ENCODE measurements around the gene ZNF302.
"Not testable (repeated sequence)": the region's sequence is repeated elsewhere in the genome, so short reads cannot be mapped to it uniquely, and the experiment has no call there.

Gene ZNF302

GRCh38 chr19:34681478-34681877, 4.0 kb downstream of the ZNF302 start:
- Mint-ChIP-seq H3K36me3 (ENCODE audit: low read depth) (peaks cover 77% of the 10 kb centered on the region), H3K27ac (no peak overlapping the region), H3K4me1 (ENCODE audit: low read depth) (peaks cover 16% of the 10 kb centered on the region), H3K9me3 (peaks cover 74% of the 10 kb centered on the region), H3K4me3 (no peak overlapping the region), H3K27me3 (ENCODE audit: low read depth) (no peaks in the 10 kb centered on the region)
- no peak for DNase-seq (ENCODE audit: low spot score)

GRCh38 chr19:34685266-34685665, 7.8 kb downstream of the ZNF302 start:
- not testable (repeated sequence) for H3K27me3 Mint-ChIP-seq (ENCODE audit: low read depth); H3K27ac Mint-ChIP-seq
- peaks cover 84% of the 10 kb centered on the region for H3K9me3 Mint-ChIP-seq

GRCh38 chr19:34686455-34686854, 9.0 kb downstream of the ZNF302 start:
- H3K27ac Mint-ChIP-seq = no peak overlapping the region
- H3K36me3 Mint-ChIP-seq (ENCODE audit: low read depth) = peaks cover 39% of the 10 kb centered on the region
- no peak overlapping the region for H3K4me3 Mint-ChIP-seq
- no peaks in the 10 kb centered on the region for H3K4me1 Mint-ChIP-seq (ENCODE audit: low read depth)
- H3K9me3 Mint-ChIP-seq = peaks cover 83% of the 10 kb centered on the region
- no peak for DNase-seq (ENCODE audit: low spot score)
- no peaks in the 10 kb centered on the region for H3K27me3 Mint-ChIP-seq (ENCODE audit: low read depth)

More at GRCh38 chr19:34685266-34685665, 7.8 kb downstream of the ZNF302 start:
- not testable (repeated sequence) for DNase-seq (ENCODE audit: low spot score); H3K4me3 Mint-ChIP-seq; H3K4me1 Mint-ChIP-seq (ENCODE audit: low read depth)
- H3K36me3 Mint-ChIP-seq (ENCODE audit: low read depth) = peaks cover 49% of the 10 kb centered on the region

GRCh38 chr19:34687348-34687747, 9.9 kb downstream of the ZNF302 start:
- Mint-ChIP-seq H3K36me3 (ENCODE audit: low read depth) (peaks cover 32% of the 10 kb centered on the region), H3K4me3 (no peak overlapping the region), H3K9me3 (peaks cover 76% of the 10 kb centered on the region), H3K27me3 (ENCODE audit: low read depth) (no peaks in the 10 kb centered on the region), H3K27ac (no peak overlapping the region), H3K4me1 (ENCODE audit: low read depth) (no peaks in the 10 kb centered on the region)
- no peak for DNase-seq (ENCODE audit: low spot score)

- H3K36me3 Mint-ChIP-seq (ENCODE audit: low read depth) = peaks cover 21% of the 10 kb centered on the region
- H3K27ac Mint-ChIP-seq = no peak overlapping the region
- peaks cover 66% of the 10 kb centered on the region for H3K9me3 Mint-ChIP-seq
- no peaks in the 10 kb centered on the region for H3K27me3 Mint-ChIP-seq (ENCODE audit: low read depth)
- no peak for DNase-seq (ENCODE audit: low spot score)
- no peak overlapping the region for H3K4me3 Mint-ChIP-seq
- H3K4me1 Mint-ChIP-seq (ENCODE audit: low read depth) = no peaks in the 10 kb centered on the region
Observed at GRCh38 chr19:34688592-34688991, 11.1 kb downstream of the ZNF302 start.

- H3K27ac Mint-ChIP-seq = no peak overlapping the region
- H3K9me3 Mint-ChIP-seq = peaks cover 55% of the 10 kb centered on the region
- no peak for DNase-seq (ENCODE audit: low spot score)
Observed at GRCh38 chr19:34690372-34690771, 12.9 kb downstream of the ZNF302 start.

GRCh38 chr19:34692549-34692948, 15.1 kb downstream of the ZNF302 start:
- H3K4me1 Mint-ChIP-seq (ENCODE audit: low read depth) = no peaks in the 10 kb centered on the region
- H3K27me3 Mint-ChIP-seq (ENCODE audit: low read depth) = no peaks in the 10 kb centered on the region
- no peak overlapping the region for H3K27ac Mint-ChIP-seq
- no peaks in the 10 kb centered on the region for H3K36me3 Mint-ChIP-seq (ENCODE audit: low read depth)
- peaks cover 34% of the 10 kb centered on the region for H3K9me3 Mint-ChIP-seq
- no peak overlapping the region for H3K4me3 Mint-ChIP-seq
- no peak for DNase-seq (ENCODE audit: low spot score)

More at GRCh38 chr19:34690372-34690771, 12.9 kb downstream of the ZNF302 start:
- Mint-ChIP-seq H3K27me3 (ENCODE audit: low read depth) (no peaks in the 10 kb centered on the region), H3K4me1 (ENCODE audit: low read depth) (no peaks in the 10 kb centered on the region), H3K4me3 (no peak overlapping the region), H3K36me3 (ENCODE audit: low read depth) (peaks cover 4% of the 10 kb centered on the region)

- no peak for DNase-seq (ENCODE audit: low spot score)
- no peaks in the 10 kb centered on the region for H3K36me3 Mint-ChIP-seq (ENCODE audit: low read depth)
- no peak overlapping the region for H3K27ac Mint-ChIP-seq
- H3K9me3 Mint-ChIP-seq = peaks cover 10% of the 10 kb centered on the region
- H3K27me3 Mint-ChIP-seq (ENCODE audit: low read depth) = no peaks in the 10 kb centered on the region
- H3K4me1 Mint-ChIP-seq (ENCODE audit: low read depth) = peaks cover 1% of the 10 kb centered on the region
- H3K4me3 Mint-ChIP-seq = no peak overlapping the region
Observed at GRCh38 chr19:34707661-34708060, 30.2 kb downstream of the ZNF302 start.

GRCh38 chr19:34711890-34712289, 34.4 kb downstream of the ZNF302 start:
- H3K36me3 Mint-ChIP-seq (ENCODE audit: low read depth) = peaks cover 3% of the 10 kb centered on the region
- peaks cover 41% of the 10 kb centered on the region for H3K9me3 Mint-ChIP-seq
- peaks cover 5% of the 10 kb centered on the region for H3K27me3 Mint-ChIP-seq (ENCODE audit: low read depth)
- DNase-seq (ENCODE audit: low spot score) = no peak
- no peak overlapping the region for H3K4me3 Mint-ChIP-seq
- H3K4me1 Mint-ChIP-seq (ENCODE audit: low read depth) = peaks cover 1% of the 10 kb centered on the region
- no peak overlapping the region for H3K27ac Mint-ChIP-seq

GRCh38 chr19:34712395-34713261, 35.1 kb downstream of the ZNF302 start:
- no peak overlapping the region for H3K27ac Mint-ChIP-seq
- H3K9me3 Mint-ChIP-seq = peaks cover 34% of the 10 kb centered on the region
- peak; percentile 42 for DNase-seq (ENCODE audit: low spot score)
- H3K4me3 Mint-ChIP-seq = no peak overlapping the region
- H3K4me1 Mint-ChIP-seq (ENCODE audit: low read depth) = peaks cover 1% of the 10 kb centered on the region
- H3K36me3 Mint-ChIP-seq (ENCODE audit: low read depth) = peaks cover 3% of the 10 kb centered on the region
- peaks cover 5% of the 10 kb centered on the region for H3K27me3 Mint-ChIP-seq (ENCODE audit: low read depth)

GRCh38 chr19:34713262-34713637, 35.8 kb downstream of the ZNF302 start:
- Mint-ChIP-seq H3K4me3 (no peak overlapping the region), H3K36me3 (ENCODE audit: low read depth) (peaks cover 3% of the 10 kb centered on the region)

GRCh38 chr19:34715357-34715756, 37.9 kb downstream of the ZNF302 start:
- Mint-ChIP-seq H3K9me3 (peaks cover 34% of the 10 kb centered on the region), H3K4me3 (no peak overlapping the region), H3K4me1 (ENCODE audit: low read depth) (peaks cover 1% of the 10 kb centered on the region), H3K36me3 (ENCODE audit: low read depth) (peaks cover 3% of the 10 kb centered on the region), H3K27ac (no peak overlapping the region), H3K27me3 (ENCODE audit: low read depth) (peaks cover 5% of the 10 kb centered on the region)
- no peak for DNase-seq (ENCODE audit: low spot score)

More at GRCh38 chr19:34713262-34713637, 35.8 kb downstream of the ZNF302 start:
- peaks cover 1% of the 10 kb centered on the region for H3K4me1 Mint-ChIP-seq (ENCODE audit: low read depth)
- no peak overlapping the region for H3K27ac Mint-ChIP-seq
- peaks cover 5% of the 10 kb centered on the region for H3K27me3 Mint-ChIP-seq (ENCODE audit: low read depth)
- H3K9me3 Mint-ChIP-seq = peaks cover 34% of the 10 kb centered on the region
- DNase-seq (ENCODE audit: low spot score) = no peak

GRCh38 chr19:34722353-34722752, 44.9 kb downstream of the ZNF302 start:
- H3K4me1 Mint-ChIP-seq (ENCODE audit: low read depth) = no peaks in the 10 kb centered on the region
- H3K27ac Mint-ChIP-seq = no peak overlapping the region
- H3K36me3 Mint-ChIP-seq (ENCODE audit: low read depth) = no peaks in the 10 kb centered on the region
- H3K4me3 Mint-ChIP-seq = no peak overlapping the region
- no peaks in the 10 kb centered on the region for H3K9me3 Mint-ChIP-seq
- no peak for DNase-seq (ENCODE audit: low spot score)
- peaks cover 2% of the 10 kb centered on the region for H3K27me3 Mint-ChIP-seq (ENCODE audit: low read depth)

- DNase-seq (ENCODE audit: low spot score) = no peak
- H3K4me1 Mint-ChIP-seq (ENCODE audit: low read depth) = no peaks in the 10 kb centered on the region
- H3K27ac Mint-ChIP-seq = no peak overlapping the region
- no peak overlapping the region for H3K4me3 Mint-ChIP-seq
- no peaks in the 10 kb centered on the region for H3K9me3 Mint-ChIP-seq
- H3K36me3 Mint-ChIP-seq (ENCODE audit: low read depth) = no peaks in the 10 kb centered on the region
- peaks cover 2% of the 10 kb centered on the region for H3K27me3 Mint-ChIP-seq (ENCODE audit: low read depth)
Observed at GRCh38 chr19:34725400-34725799, 47.9 kb downstream of the ZNF302 start.
